Endodermal cell (in vitro differentiated cells): ENCODE measurements around the gene CAMTA1. TPM values are rescaled to one million over a fixed set of nuclear protein-coding genes. Genes with fewer than 3 reads are reported as not detected.

Source experiments
- DNase-seq: peaks from one replicate; pipeline ENCODE4 v3.0.0-alpha.2; 2017
- H3K27ac ChIP-seq: 2 replicates; pipeline ENCODE4 v1.5.1; 2013; ENCODE audit warnings: mild to moderate bottlenecking, low read depth, low read length, moderate library complexity
- H3K27me3 ChIP-seq: 2 replicates; pipeline ENCODE4 v1.6.1; 2013; ENCODE audit warnings: mild to moderate bottlenecking, low read length, moderate library complexity; ENCODE audit not compliant: insufficient read depth, control insufficient read depth, poor library complexity, severe bottlenecking
- H3K36me3 ChIP-seq: 2 replicates; pipeline ENCODE4 v1.7.0; 2013; ENCODE audit warnings: mild to moderate bottlenecking, low read length, moderate library complexity; ENCODE audit not compliant: control insufficient read depth, insufficient read depth
- H3K4me1 ChIP-seq: one replicate; pipeline ENCODE4 v1.7.0; 2013; ENCODE audit warnings: low read length; ENCODE audit not compliant: control insufficient read depth, insufficient read depth
- H3K4me3 ChIP-seq: 2 replicates; pipeline ENCODE4 v1.5.1; 2013; ENCODE audit warnings: mild to moderate bottlenecking, low read length, moderate library complexity
- H3K9ac ChIP-seq: 2 replicates; pipeline ENCODE4 v1.6.1; 2013; ENCODE audit warnings: mild to moderate bottlenecking, low read length, moderate library complexity; ENCODE audit not compliant: poor library complexity, severe bottlenecking; ENCODE audit errors: extremely low read depth
- H3K9me3 ChIP-seq: 2 replicates; pipeline ENCODE4 v1.6.1; 2013; ENCODE audit warnings: mild to moderate bottlenecking, low read length, moderate library complexity; ENCODE audit not compliant: control insufficient read depth
- H3K27ac Mint-ChIP-seq: 2 replicates; pipeline ENCODE4 v1.8.0; 2020; ENCODE audit warnings: mixed read lengths
- H3K27me3 Mint-ChIP-seq: 2 replicates; pipeline ENCODE4 v1.8.0; 2021; ENCODE audit warnings: mild to moderate bottlenecking, mixed read lengths; ENCODE audit not compliant: insufficient read depth
- H3K36me3 Mint-ChIP-seq: 2 replicates; pipeline ENCODE4 v1.8.0; 2020; ENCODE audit warnings: low read depth, mixed read lengths
- H3K4me1 Mint-ChIP-seq: 2 replicates; pipeline ENCODE4 v1.8.0; 2020; ENCODE audit warnings: mixed read lengths
- H3K4me3 Mint-ChIP-seq: 2 replicates; pipeline ENCODE4 v1.8.0; 2020; ENCODE audit warnings: mild to moderate bottlenecking, moderate library complexity, mixed read lengths
- H3K9me3 Mint-ChIP-seq: 2 replicates; pipeline ENCODE4 v1.8.0; 2020; ENCODE audit warnings: mild to moderate bottlenecking, mixed read lengths
- WGBS, 2 experiments: methylation state at CpG; one replicate each; pipeline versions ENCODE4 v1.1.5 to v1.1.7; 2013; ENCODE audit warnings: missing lambda C conversion rate in 2 of 2, mixed read lengths in 1 of 2; ENCODE audit not compliant: insufficient coverage in 1 of 2, insufficient read length in 1 of 2; 5-methylcytosine and 5-hydroxymethylcytosine counted together
- total RNA-seq, 2 donors: library from RNA; stranded (reverse); fragmentation: NEBNext Ultra II Directional in 1 of 2; extraction: Animal tissue kit (Norgen Biotek cat#: 25700) in 1 of 2; gene quantifications; 2 replicates in 1 of 2; 3 replicates in 1 of 2; pipeline ENCODE4 v1.2.1, GENCODE V29; 2021
- TF ChIP-seq, protein P1 (sequence below): fragments of 200-600 bp; sonication (generic); conservative IDR thresholded peaks from 2 replicates; pipeline ENCODE4 v1.5.0; 2021; ENCODE audit warnings: antibody characterized with exemption, mild to moderate bottlenecking

The CAMTA1 gene
- total RNA-seq, 2 donors from 2014 or later = 123 to 137 TPM

GRCh38 chr1:7625401-7625800 lies 840.1 kb downstream of the CAMTA1 start:
- H3K27ac ChIP-seq = no peak overlapping the region
- no peaks in the 10 kb centered on the region for H3K36me3 ChIP-seq
- no peak overlapping the region for H3K4me3 ChIP-seq
- H3K4me1 Mint-ChIP-seq = peaks cover 5% of the 10 kb centered on the region
- H3K36me3 Mint-ChIP-seq = no peaks in the 10 kb centered on the region
- no peak overlapping the region for H3K4me3 Mint-ChIP-seq
- no peak for DNase-seq
- H3K27ac Mint-ChIP-seq = no peak overlapping the region
- H3K9ac ChIP-seq = no peak overlapping the region
- H3K27me3 Mint-ChIP-seq = peaks cover 5% of the 10 kb centered on the region
- WGBS, 2 experiments = 90 to 91% methylated on average over 10 to 12 of the region's 12 CpGs
- no peaks in the 10 kb centered on the region for H3K9me3 ChIP-seq
- no peaks in the 10 kb centered on the region for H3K27me3 ChIP-seq
- no peaks in the 10 kb centered on the region for H3K9me3 Mint-ChIP-seq
- TF ChIP-seq, protein P1, sequence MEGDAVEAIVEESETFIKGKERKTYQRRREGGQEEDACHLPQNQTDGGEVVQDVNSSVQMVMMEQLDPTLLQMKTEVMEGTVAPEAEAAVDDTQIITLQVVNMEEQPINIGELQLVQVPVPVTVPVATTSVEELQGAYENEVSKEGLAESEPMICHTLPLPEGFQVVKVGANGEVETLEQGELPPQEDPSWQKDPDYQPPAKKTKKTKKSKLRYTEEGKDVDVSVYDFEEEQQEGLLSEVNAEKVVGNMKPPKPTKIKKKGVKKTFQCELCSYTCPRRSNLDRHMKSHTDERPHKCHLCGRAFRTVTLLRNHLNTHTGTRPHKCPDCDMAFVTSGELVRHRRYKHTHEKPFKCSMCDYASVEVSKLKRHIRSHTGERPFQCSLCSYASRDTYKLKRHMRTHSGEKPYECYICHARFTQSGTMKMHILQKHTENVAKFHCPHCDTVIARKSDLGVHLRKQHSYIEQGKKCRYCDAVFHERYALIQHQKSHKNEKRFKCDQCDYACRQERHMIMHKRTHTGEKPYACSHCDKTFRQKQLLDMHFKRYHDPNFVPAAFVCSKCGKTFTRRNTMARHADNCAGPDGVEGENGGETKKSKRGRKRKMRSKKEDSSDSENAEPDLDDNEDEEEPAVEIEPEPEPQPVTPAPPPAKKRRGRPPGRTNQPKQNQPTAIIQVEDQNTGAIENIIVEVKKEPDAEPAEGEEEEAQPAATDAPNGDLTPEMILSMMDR = no peak
- no peaks in the 10 kb centered on the region for H3K4me1 ChIP-seq

- H3K9me3 Mint-ChIP-seq = no peaks in the 10 kb centered on the region
- Histone ChIP-seq H3K36me3 (no peaks in the 10 kb centered on the region), H3K27me3 (no peaks in the 10 kb centered on the region), H3K4me1 (no peaks in the 10 kb centered on the region), H3K9ac (no peak overlapping the region), H3K27ac (no peak overlapping the region), H3K9me3 (no peaks in the 10 kb centered on the region), H3K4me3 (no peak overlapping the region)
- TF ChIP-seq, protein P1 = no peak
- no peaks in the 10 kb centered on the region for H3K36me3 Mint-ChIP-seq
- peaks cover 5% of the 10 kb centered on the region for H3K27me3 Mint-ChIP-seq
- H3K27ac Mint-ChIP-seq = no peak overlapping the region
- WGBS, 2 experiments = 89 to 90% methylated on average over 3 to 4 of the region's 4 CpGs
- no peak for DNase-seq
- no peaks in the 10 kb centered on the region for H3K4me1 Mint-ChIP-seq
- no peak overlapping the region for H3K4me3 Mint-ChIP-seq
Measured at GRCh38 chr1:7628273-7628672, 843.0 kb downstream of the CAMTA1 start.

DNA sequence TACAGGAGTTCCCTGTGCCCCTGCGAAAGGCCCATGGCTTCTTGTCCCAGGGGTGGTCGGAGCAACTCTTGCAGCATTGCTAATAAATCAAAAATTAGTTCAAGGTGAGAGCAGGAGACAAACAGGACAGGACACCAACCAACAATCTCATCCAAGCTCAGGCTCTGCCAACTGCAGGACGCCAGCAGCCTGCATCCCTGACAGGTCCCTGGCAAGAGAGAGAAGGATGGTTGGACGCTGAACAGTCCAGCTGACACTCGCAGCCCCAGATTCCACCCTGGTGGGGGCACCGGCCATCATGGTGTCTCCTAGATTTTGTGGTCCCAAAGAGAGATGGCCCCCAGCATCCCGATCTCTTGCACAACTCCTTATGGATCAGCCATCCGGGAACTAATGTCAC lies 843.8 kb downstream of the CAMTA1 start:
- no peak overlapping the region for H3K4me3 ChIP-seq
- Mint-ChIP-seq H3K9me3 (no peaks in the 10 kb centered on the region), H3K27me3 (peaks cover 5% of the 10 kb centered on the region), H3K36me3 (no peaks in the 10 kb centered on the region), H3K4me3 (no peak overlapping the region), H3K27ac (no peak overlapping the region), H3K4me1 (no peaks in the 10 kb centered on the region)
- no peak overlapping the region for H3K27ac ChIP-seq
- H3K36me3 ChIP-seq = no peaks in the 10 kb centered on the region
- TF ChIP-seq, protein P1 = no peak
- no peaks in the 10 kb centered on the region for H3K4me1 ChIP-seq
- WGBS, 2 experiments = 81 to 88% methylated on average over 5 to 8 of the region's 8 CpGs
- no peaks in the 10 kb centered on the region for H3K27me3 ChIP-seq
- H3K9me3 ChIP-seq = no peaks in the 10 kb centered on the region
- no peak for DNase-seq
- H3K9ac ChIP-seq = no peak overlapping the region
